ENCODE results near the gene UBE2V1.

The UBE2V1 gene

GRCh38 chr20:50061151-50062005 lies 51.6 kb downstream of the UBE2V1 start:
- no peak for DNase-seq

DNA sequence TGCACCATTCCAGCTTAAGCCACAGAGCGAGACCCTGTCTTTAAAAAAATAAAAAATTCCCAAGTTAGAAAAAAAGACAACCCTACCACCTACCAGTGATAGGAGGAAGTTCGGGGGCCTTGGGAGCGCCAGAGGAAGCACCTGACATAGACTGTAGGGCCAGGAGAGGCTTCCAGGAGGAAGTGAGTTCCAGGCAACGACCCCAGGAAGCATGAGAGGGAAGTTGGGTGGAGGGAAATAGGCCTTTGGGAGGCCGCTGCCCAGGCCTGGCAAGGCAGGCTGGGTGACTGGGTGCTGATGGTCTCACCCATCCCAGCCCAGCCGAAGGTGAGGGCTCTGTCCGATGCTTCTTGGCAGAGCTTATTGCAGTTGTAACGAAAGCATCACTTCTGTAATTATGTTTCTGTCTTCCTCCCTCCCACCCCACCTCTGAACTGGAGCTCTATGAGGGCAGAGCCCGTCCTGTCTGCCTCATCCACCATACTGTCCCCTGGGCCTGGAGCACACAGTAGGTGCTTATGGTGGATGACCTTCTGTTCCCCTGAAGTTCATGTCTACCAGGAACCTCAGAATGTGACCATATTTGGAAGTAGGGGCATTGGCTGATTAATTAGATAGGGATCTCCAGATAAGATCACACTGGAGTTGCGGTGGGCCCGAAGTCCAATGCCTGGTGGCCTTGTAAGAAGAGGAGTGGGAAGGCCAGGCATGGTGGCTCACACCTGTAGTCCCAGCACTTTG lies 54.1 kb downstream of the UBE2V1 start:
- DNase-seq = no peak

DNA sequence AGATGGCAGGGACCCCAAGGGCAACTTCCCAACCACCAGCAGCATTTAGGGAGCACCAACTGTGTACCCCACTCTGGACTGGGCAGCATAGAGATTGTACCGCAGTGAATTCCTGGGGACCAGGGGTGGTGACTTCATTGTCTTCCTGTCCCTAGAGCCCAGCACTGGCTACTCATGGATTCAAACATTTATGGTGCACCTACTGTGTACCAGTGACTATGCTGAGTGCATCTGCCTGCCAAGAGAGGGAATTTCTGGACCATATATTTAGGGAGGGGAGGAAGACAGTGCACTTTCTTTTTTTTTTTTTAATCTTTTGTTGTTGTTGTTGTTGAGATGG lies 55.3 kb downstream of the UBE2V1 start:
- DNase-seq = no peak

DNA sequence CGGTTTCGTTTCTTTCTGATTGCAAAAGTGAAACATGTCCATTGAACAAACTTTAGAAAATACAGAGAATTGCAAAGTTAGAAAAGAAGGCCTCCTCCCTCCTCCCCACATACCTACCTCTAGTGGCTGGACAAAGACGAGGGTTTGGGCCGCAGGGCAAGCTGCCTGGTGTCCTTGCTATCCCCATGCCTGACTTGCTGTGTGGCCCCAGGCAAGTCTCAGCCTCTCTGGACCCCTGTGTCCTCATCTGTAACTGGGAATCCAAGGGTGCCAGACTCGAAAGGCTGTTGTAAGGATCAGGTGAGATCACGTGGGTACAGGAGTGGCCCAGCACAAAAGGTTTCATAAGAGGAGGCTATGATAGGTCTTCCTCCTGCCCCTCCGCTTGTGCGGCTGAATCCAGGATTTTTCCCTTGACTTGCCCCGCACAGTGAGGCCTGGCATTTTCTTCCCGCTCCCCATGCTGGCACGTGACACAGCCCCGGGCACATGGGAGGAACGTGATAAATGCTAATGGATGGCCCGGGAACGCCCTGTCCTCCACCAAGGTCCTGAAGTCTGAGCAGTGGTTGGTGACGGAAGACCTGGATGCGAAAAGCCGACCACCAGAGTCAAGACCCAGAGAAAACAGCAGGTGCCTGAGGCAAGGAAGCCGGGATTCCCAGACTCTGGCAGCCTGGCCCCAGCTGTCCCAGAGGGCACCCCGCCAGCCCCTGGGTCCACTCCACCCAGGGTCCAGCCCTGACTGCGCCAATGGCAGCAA lies 55.8 kb downstream of the UBE2V1 start:
- DNase-seq = no peak

DNA sequence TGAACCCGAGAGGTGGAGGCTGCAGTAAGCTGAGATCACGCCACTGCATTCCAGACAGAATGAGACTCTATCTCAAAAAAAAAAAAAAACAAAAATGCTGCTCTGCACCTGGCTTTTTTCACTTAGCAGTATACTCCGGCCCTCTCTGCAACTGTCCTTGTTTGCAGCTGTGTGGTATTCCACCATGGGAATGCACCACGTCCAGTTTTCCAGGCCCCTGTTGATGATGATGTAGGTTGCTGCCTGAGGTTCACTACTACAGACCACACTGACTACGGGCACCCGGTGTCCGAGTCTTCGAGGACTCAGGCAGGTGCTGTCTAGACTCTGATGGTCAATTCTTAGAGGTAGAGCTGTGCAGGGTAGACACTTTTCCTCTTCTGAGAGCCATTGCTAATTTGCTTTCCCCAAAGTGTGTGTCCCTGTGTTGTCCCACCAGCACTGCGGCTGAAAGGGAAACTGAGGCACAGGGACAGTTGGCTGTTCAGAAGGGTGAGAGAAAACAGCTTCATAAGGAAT lies 56.5 kb downstream of the UBE2V1 start:
- no peak for DNase-seq

DNA sequence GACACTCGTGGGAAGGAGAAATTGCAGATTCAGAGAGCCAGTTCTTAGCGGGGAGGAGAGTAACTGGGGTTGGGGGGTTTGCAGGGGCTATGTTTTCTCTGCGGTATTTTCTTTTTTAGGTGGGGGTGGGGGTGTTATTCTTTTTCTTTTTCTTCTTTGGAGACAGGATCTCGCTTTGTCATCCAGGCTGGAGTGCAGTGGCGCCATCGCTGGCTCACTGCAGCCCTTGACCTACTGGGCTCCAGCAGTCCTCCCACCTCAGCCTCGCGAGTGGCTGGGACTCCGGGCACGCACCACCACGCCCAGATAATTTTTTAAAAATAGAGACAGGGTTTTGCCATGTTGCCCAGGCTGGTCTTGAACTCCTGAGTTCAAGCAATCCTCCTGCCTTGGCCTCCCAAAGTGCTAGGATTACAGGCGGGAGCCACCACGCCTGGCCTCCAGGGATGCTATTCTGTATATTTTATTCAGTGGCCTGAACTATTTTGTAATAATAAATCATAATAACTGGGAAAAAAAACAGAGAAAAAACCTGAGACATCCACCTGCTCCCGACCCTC lies 57.3 kb downstream of the UBE2V1 start:
- no peak for DNase-seq

DNA sequence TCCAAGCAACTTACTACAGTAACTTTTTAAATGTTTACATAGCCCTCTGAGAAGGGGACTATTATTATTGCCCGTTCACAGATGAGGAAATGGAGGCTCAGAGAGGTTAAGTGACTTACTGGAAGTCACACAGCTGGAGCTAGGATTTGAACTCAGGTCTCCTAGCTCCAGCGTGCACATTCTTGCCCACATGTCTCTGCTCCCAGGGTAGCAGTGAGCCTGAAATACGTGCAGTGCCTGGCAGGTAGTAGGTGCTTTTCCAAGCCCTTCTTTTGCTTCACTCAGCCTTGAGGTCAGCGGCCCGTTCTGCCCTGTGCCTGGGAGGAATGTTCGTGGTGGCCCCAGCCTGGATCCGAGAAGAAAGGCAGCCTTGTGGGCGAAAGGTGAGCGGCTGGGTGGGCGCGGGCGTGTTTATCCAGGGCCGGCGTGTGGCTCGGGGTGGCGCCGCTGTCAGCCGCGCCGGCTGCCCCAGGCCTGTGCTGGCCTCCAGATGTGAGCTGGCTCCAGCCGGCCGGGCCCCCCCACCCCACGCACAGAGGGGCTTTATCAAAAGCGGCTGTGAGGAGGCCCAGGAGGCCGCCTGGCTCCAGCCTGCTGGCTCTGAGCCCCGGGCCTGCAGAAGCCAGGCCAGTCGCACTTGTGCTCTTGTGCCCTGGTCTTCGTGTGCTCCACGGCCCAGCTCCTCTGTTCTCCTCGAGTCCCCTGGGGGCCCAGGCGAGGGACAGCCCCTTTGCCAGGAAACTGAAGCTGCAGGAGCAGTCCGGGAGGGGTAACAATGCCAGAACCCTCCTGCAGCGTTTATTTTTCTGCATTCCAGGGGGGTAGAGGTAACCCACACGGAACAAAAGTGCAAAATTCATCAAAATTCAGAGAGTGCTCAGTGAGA lies 58.1 kb downstream of the UBE2V1 start:
- peak; percentile 80 for DNase-seq

DNA sequence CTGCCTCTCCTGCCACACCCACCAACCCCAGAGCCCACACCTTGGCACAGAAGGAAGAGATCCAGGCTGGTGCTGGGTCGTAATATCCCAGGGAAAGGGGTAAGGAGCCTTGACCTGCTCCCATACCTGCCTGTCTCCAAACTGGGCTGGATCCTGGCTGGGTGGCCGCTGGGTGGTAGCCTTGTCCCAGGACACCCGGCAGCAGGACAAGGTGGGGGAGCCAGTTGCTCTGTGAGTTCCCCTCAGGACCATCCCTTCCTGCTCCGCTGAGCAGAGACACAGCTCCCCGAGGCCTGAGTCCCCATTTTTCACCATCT lies 58.8 kb downstream of the UBE2V1 start:
- DNase-seq = no peak

GRCh38 chr20:50053362-50054230 lies 59.4 kb downstream of the UBE2V1 start:
- no peak for DNase-seq

DNA sequence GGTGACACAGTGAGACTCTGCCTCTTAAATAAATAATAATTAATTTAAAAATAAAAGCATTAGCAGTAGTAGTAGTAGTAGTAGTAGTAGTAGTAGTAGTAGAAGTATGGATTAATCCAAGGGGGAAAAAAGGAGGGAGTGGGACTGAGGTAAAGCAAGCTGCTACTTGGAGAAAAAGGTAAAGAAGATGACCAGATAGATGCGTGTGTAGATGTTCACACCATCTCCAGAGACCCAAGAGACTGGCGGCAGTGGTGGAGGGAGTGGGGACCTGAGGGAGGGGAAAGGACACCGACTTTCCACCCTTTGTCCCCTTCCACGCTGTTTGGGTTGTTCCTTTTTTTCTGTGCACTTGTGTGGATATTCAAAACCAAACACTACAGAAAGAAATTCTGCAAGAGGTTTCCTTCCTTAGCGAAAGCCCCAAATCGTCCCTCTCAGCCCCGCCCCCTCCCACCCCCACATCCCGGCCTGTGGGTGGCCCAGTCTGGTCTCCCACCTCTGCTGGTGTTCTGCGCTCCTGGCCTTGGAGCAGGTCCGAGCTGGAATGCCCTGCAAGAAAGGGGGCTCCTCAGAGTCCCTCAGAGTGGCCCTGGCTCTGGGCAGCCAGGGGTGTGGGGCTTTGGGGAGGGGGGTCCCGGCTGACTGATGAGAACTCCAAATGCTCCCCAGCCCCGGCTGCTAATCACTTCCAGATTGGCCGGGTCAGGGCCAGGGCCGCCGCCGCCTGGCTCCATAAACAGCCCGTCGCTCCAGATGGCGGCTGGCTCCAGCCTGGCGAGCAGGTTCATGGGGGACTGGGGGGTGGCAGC lies 60.2 kb downstream of the UBE2V1 start:
- DNase-seq = peak; percentile 87

GRCh38 chr20:50050660-50051308 lies 62.2 kb downstream of the UBE2V1 start:
- DNase-seq = no peak

- DNase-seq = no peak
Observed at GRCh38 chr20:50050214-50050613, 62.7 kb downstream of the UBE2V1 start.

DNA sequence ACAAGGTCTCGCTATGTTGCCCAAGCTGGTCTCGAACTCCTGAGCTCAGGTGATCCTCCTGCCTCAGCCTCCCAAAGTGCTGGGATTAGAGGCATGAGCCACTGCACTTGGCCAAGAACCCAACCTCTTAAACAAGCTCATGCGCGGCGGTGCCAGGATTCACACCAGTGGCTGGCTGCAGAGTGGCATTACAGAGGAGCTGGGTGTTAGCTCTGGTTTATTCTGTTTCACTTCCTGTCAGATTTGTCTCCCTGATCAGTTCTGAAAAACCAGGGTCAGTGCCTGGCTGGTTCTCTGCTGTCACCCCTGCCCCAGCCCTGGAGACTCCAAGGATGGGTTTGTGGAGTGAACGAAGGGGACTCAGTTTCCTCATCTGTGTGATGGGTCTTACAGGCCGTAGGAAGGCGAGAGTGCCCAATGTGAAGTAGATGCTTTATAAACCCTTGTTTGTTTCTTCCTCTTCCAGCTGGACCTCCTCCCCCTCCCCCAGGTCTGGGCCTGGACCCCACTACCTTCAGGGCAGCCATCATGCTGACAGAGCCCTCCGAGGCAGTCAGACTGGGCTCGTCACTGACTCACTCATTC lies 63.4 kb downstream of the UBE2V1 start:
- no peak for DNase-seq

DNA sequence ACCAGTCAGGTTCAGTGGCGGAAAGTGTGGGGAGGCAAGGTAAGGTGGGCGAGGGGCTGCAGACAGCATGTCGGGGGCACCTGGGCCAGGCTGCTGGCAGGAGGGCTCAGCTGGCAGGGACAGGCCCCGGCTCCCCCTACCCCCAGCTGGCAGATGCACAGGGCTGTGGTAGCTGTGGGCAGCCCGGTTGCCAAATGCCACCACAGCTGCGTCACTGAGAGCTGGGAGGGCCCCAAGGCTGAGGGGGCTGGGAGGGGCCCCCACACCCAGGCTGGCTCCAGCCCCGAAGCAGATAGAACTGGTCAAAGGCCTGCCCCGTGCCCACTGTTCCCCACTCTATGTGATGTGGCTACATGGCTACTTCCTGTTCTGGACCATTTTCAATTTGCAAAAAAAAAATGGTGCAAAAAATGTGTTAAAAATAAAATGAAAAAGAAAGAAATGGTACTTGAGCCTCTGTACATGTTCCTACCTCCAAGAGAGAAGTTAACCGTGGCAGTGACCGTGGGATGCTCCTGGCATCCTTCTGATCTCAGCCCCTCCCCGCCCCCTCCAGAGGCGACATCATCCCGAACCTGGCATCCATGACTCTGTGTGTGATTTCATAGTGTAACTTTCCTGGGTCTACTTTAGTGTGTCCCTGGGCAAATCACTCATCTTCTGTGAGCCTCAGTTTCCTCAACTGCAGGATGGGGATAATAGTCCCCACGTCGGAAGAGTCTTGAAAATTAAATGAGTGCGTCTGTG lies 64.4 kb downstream of the UBE2V1 start:
- DNase-seq = peak; percentile 75

DNA sequence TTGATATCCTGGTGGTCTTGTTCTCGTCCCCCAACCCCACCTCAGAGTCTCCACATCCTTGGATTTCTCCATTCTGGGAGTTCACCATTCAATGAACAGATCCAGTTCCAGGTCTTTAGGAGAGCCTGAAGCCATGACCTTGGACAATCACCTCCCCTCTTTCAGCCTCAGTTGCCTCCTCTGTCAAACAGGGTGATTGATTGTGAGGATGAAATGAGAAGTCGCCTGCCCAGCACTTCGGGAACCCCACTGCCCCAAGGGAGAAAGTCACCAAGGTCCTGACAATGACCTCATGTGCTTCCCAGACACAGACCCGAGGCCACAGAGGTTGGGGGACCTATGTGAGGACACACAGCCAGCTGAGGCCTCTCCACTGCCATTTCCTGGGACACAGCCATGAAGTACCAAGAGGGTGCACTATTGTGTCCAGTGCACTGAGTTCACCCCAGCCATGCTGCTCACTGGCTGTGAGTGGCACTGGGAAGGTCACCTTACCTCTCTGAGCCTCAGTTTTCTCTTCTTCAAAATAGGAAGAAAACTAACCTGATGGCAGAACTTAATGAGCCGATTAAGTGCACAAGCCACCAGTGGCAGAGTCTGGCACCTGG lies 68.5 kb downstream of the UBE2V1 start:
- DNase-seq = no peak

- DNase-seq = no peak
Observed at GRCh38 chr20:50043573-50044352, 69.2 kb downstream of the UBE2V1 start.
